GM10248 (cell line): Measurements from ENCODE around the gene ZBTB12.

ENCODE experiments used
- CTCF ChIA-PET: fragments of 300-600 bp; sonication (Branson Sonifier 250); formaldehyde crosslinking; extraction: SDS; loops from one replicate; lab custom pipeline; 2021; ENCODE audit warnings: antibody characterized with exemption; lab: Yijun Ruan, JAX
- POLR2A ChIA-PET: fragments of 350-650 bp; sonication (Branson Sonifier 250); formaldehyde crosslinking; extraction: SDS; loops from one replicate; lab custom pipeline; 2020; ENCODE audit warnings: antibody characterized with exemption; lab: Yijun Ruan, JAX
- DNase-seq: peaks from one replicate; pipeline ENCODE4 v3.0.0; 2012; ENCODE audit errors: extremely low spot score
- CTCF ChIP-seq: IDR thresholded peaks from 2 replicates; pipeline ENCODE4 v1.5.1; 2012; ENCODE audit warnings: mild to moderate bottlenecking, low read depth; ENCODE audit errors: extremely low read depth, missing control alignments, control extremely low read depth

Gene ZBTB12

GRCh38 chr6:31850765-31851484 lies 51.0 kb downstream of the ZBTB12 start:
- ChIA-PET CTCF (interaction anchor here (1.8 kb wide), 1 partner anchor 12 kb away, joined by 4 read pairs; the partner anchor contains the start of gene NEU1), POLR2A (interaction anchor here (0.7 to 0.9 kb wide), 2 partner anchors 12 to 36 kb away, joined by 3 to 5 read pairs; partner anchors contain the start of gene NEU1)
- DNase-seq: no peak
- TF ChIP-seq CTCF: no peak
